PC-3 (cell line): ENCODE data around the gene RPTN.

Source experiments
- EZH2 ChIP-seq: fragments of 300-600 bp; sonication (generic); IDR thresholded peaks from one replicate; pipeline ENCODE4 v1.6.1; 2017; ENCODE audit warnings: antibody characterized with exemption, mild to moderate bottlenecking, low read length; ENCODE audit not compliant: unreplicated experiment
- EZH2phosphoT487 ChIP-seq: fragments of 300-600 bp; sonication (generic); IDR thresholded peaks from 2 replicates; pipeline ENCODE4 v1.6.1; 2018; ENCODE audit warnings: mild to moderate bottlenecking, antibody characterized with exemption, low read length, borderline replicate concordance
- TF ChIP-seq, protein P1 (sequence below): fragments of 300-600 bp; sonication (generic); conservative IDR thresholded peaks from 2 replicates; pipeline ENCODE4 v1.5.1; 2017; ENCODE audit warnings: antibody characterized with exemption, low read depth, mild to moderate bottlenecking, low read length

DNA sequence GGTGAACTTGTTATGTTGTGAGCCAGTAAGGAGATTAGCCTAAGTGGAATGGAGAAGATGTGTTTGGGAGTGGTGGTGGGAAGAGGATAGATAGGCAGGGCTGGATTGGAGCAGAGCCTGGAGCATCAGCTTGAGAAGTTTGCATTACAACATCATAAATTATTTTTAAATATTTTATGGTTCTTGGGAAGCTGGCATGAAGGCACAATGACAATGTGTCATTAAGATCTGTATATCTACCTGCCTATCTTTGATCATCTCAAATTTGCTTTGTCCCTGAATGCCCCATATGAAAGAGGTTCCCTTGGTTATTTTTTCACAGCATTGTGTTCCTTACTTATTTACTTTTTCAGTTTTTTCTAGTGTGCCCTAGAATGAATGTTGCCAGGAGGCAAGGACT, 32.7 kb upstream of the RPTN start:
- TF ChIP-seq, protein P1, sequence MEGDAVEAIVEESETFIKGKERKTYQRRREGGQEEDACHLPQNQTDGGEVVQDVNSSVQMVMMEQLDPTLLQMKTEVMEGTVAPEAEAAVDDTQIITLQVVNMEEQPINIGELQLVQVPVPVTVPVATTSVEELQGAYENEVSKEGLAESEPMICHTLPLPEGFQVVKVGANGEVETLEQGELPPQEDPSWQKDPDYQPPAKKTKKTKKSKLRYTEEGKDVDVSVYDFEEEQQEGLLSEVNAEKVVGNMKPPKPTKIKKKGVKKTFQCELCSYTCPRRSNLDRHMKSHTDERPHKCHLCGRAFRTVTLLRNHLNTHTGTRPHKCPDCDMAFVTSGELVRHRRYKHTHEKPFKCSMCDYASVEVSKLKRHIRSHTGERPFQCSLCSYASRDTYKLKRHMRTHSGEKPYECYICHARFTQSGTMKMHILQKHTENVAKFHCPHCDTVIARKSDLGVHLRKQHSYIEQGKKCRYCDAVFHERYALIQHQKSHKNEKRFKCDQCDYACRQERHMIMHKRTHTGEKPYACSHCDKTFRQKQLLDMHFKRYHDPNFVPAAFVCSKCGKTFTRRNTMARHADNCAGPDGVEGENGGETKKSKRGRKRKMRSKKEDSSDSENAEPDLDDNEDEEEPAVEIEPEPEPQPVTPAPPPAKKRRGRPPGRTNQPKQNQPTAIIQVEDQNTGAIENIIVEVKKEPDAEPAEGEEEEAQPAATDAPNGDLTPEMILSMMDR: no peak
- TF ChIP-seq EZH2 (no peak), EZH2phosphoT487 (no peak)
